Skin of body (tissue), 2 donors: Measurements from ENCODE around the gene RBMS3. TPM values are rescaled to one million over a fixed set of nuclear protein-coding genes. Genes with fewer than 3 reads are reported as not detected.
"Not testable (repeated sequence)": the region's sequence is repeated elsewhere in the genome, so short reads cannot be mapped to it uniquely, and the experiment has no call there.

ENCODE experiments used
- DNase-seq: peaks from one replicate; lab custom pipeline; 2025; lab: John Stamatoyannopoulos, UW
- total RNA-seq: library from RNA; depleted of rRNA; stranded (reverse); fragments of >200 nt; gene quantifications from one replicate; pipeline ENCODE4 v1.2.3, GENCODE V29; 2014

The RBMS3 gene
- total RNA-seq, 1 donor from 2014 or later: 111 TPM

DNA sequence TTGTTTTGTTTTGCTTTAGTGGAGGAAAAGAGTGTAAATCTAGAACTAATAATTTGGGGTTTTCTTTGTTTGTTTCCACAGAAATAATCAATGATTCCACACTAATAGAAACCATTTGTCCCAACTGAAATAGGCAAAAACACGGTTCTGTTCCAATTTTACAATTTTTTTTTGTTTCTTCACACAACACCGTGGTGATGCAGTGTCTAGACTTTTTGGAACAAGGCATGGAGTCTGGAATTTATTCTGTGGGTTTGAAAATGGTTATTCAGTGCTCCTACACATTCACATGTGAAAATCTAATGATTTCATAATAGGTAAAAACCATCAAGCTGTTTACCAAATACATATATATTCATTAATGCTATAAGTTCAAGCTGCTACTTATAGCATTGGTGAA, 696.5 kb downstream of the RBMS3 start:
- DNase-seq: no peak

GRCh38 chr3:29978036-29978435, 697.2 kb downstream of the RBMS3 start:
- no peak for DNase-seq

GRCh38 chr3:29991198-29991597, 710.3 kb downstream of the RBMS3 start:
- DNase-seq: no peak

DNA sequence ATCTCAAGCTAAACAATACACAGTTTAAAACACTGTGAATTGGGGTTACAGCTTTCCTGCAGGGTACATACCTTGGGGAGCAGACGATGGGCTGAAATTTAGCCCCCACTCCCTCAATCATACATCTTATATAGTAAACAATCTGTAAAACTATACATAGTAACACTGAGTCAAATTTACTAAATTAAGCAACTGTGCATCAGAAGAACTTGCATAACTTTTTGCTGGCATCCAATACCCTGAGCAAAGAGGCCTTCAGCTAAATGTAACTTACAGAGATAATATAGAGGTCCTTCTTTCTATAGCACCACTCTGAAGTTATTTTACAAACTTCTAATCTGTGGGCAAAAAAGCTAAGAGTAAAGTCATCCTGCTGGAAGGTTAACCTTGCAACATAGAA, 721.9 kb downstream of the RBMS3 start:
- no peak for DNase-seq

GRCh38 chr3:30003741-30004140, 722.9 kb downstream of the RBMS3 start:
- no peak for DNase-seq

DNA sequence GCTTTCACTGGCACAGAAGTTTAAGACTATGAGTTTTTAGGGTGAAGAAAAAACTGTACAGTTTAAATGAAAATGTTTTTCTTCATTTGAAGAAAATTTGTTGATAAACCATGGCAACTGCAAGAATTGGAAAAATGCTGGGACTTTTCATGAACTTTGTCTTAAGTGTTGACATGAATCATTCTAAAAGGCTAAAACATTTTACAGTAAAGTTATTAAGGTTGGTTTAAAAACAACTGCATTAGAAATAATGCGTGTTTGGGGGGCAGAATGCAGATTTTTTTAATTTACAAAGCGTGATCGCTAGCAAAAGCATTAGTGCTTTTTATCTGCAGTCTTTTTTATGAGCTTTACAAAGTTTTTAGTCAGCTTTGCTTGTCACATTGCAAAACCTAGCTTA, 723.6 kb downstream of the RBMS3 start:
- no peak for DNase-seq

GRCh38 chr3:30006111-30006510, 725.2 kb downstream of the RBMS3 start:
- DNase-seq: no peak

- no peak for DNase-seq
Observed at GRCh38 chr3:30007668-30008067, 726.8 kb downstream of the RBMS3 start.

GRCh38 chr3:30011237-30011803, 730.4 kb downstream of the RBMS3 start:
- no peak for DNase-seq

- peak; percentile 28 for DNase-seq
Observed at GRCh38 chr3:30012941-30013543, 732.2 kb downstream of the RBMS3 start.

DNA sequence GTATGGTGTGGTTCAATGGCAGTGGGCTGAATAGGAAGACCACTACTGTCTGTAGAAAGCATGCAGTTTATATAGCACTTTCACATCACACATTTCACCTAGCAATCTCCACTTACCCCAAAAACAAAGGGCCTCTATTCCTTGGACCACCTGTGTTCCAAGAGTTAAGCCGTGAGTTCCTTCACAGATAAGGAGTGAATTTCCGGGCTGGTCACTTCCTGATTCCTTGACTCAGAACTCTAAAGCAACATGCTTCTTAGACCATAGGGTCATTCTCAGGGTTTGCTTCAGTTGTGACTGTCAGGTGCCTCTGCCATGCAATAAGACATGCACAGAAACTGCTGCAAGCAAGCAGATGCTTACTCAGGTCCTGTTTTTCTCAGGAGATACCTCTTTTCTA, 737.0 kb downstream of the RBMS3 start:
- no peak for DNase-seq

DNA sequence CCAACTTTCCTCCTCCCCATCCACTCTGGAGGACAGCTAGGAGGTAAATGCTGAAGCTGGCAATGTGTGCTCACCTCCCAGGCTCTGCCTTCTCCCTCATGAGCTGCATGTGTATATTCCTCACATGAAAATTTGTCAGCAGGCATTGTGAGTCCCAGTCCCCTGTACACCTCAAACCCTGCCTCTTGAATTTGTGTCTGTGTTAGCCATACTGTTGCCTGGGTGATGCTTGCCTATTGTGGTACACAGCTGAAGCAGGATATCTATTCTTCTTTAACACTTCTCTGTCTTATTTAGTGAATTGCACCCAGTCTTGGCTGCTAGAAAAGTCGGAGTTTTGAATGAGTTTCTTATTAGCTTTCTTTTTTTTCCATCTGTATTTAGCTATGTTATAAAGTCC, 739.5 kb downstream of the RBMS3 start:
- no peak for DNase-seq

GRCh38 chr3:30024466-30024865, 743.6 kb downstream of the RBMS3 start:
- no peak for DNase-seq

DNA sequence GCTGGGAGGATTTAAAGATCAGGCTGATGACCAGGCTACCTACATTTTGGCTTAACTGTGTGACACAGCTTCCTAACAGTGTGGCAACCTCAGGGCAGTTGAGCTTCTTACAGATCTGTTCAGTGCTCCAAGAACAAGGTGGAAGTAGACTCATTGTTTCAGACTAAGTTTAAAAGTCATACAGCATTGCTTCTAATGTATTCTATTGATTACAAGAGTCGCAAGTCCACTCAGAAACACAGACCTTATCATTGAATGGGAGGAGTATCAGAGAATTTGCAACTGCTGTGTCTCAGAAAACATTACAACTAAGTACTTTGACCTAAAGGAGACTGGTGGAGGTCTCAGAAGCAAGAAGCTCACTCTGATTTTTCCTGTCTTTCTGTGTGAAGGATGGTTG, 746.0 kb downstream of the RBMS3 start:
- no peak for DNase-seq

GRCh38 chr3:30034246-30034991, 753.5 kb downstream of the RBMS3 start:
- DNase-seq: no peak

DNA sequence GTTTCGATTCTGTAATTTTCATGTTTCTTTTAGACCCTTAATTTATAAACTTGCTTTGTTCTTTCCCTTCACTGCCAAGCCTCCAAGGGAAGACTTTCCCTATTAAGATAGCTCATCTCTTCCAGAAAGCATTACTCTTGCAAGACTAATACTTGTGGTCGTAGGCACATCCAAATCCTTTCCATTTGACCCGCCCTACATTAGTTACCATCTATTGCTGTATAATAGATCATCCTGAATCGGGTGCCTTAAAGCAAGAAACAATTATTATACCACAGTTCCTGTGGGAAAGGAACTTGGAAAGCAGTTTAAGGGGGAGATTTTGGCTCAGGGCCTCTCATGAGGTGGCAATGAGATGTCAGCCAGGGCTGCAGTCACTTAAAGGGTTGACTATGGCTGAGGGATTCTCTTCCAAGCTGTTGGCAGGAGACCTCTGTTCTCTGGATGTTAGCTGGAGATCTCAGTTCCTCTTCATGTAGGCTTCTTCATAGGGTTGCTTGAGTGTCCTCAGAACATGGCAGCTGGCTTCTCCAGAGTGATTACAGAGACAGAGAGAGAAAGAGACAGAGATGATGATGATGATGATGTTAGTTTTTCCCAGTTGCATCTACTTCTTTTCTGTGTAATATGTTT, 755.2 kb downstream of the RBMS3 start:
- DNase-seq: no peak

GRCh38 chr3:30040126-30040525, 759.3 kb downstream of the RBMS3 start:
- DNase-seq: no peak

DNA sequence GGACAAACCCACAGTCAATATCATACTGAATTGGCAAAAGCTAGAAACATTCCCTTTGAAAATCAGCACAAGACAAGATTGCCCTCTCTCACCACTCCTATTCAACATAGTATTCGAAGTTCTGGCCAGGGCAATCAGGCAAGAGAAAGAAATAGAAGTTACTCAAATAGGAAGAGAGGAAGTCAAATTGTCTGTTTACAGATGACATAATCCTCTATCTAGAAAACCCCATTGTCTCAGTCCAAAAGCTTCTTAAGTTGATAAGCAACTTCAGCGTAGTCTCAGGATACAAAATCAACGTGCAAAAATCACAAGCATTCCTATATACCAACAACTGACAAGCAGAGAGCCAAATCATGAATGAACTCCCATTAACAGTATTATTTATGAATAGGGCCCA, 760.6 kb downstream of the RBMS3 start:
- not testable (repeated sequence) for DNase-seq

GRCh38 chr3:30042274-30042859, 761.5 kb downstream of the RBMS3 start:
- DNase-seq: peak; percentile 73

DNA sequence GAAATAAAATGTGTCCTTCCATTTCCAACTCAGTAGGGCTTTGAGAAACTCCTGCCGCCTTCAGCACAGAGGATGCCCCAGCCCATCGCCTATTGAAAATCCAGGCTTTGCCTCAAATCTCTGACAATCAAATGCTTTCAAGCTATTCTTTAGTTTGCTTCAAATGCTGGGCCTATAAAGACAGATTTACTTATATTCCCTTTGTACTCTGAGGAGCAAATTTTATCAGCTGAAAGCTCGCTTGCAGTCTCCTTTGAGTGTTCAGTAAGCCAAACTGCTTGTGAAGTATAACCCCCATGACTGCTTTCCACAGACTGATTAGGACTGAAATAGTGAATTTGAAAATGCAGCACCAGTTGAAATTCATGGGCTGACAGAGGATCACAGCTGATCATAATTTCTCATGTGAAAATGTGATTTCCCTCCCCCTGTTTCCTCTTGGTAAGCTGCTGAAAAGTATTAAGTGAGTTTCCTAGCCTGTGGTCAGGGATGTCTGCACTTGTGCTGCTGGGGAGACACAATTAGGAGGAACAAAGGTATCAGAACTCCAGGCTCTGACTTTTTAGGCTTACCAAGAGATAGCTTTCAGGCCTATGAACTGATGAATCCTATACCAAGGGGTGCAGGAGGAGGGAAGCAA, 762.2 kb downstream of the RBMS3 start:
- DNase-seq: no peak

- DNase-seq: no peak
Observed at GRCh38 chr3:30044515-30044914, 763.6 kb downstream of the RBMS3 start.

DNA sequence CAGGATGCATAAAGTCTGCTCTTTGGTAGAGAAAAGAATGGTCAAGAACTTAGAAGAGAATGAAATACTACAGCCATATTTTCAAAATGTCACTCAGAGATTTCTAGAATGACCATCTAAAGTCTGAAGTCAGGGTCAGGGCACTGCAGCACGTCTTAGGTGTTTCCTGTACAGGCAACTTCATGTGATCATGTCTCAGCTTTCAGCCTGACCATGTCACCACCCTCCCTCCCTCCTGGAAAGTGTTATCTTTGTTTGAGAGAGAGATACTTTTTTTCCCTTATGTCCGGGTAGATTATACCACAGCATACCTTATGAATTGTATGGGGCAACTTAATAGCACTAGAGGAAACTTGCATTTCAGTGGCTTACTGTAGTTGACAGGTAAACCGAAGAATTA, 767.6 kb downstream of the RBMS3 start:
- DNase-seq: no peak
